Measurements from ENCODE around the gene HAUS8. TPM values are rescaled to one million over a fixed set of nuclear protein-coding genes. Genes with fewer than 3 reads are reported as not detected.

Gene HAUS8
- total and polyA plus RNA-seq, 2 of the 13 experiments (the other 11 are each of a cell fraction or from before 2014, with no cell fraction given), result 7.8 to 17.5 TPM

DNA sequence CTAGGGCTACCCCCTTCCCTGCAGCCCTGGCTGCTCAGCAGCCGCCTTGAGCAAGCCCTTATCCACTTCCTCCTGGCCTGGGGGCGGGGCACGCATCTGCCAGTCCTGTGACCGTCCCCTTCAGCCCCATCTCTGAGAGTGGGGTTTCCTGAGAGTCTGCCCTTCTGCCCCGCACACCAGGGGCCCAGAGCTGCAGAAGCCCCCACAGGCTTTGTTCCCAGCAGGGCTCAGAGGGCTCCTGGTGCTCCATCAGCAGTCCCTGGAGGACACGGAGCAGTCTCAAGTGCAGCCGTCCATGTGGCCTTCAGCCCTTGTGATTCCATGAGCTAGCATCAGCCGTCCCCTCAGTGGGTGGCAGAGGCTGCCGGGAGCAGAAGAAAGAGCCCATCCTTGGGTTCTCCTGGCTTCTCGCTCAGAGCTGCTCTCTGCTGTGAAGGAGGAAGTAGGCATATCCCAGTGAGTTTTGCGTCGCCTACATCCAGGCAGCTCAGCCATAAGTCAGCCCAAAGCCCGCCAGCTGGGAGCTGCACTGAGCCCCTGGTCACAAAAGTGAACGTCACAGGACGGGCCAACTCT is 16.6 kb upstream of the HAUS8 start:
- no peak for DNase-seq (ENCODE audit: low spot score)
- H3K27me3 ChIP-seq (ENCODE audit: control insufficient read depth in 1 of 2, insufficient read depth in 2 of 2, low read length in 2 of 2), result no peaks in the 10 kb centered on the region

More for the DNA sequence above, 16.6 kb upstream of the HAUS8 start:
- no peak overlapping the region for H3K4me3 ChIP-seq (replicated peaks in 1 of 3; ENCODE audit: insufficient read depth in 1 of 3, low read depth in 2 of 3, low read length in 3 of 3)
- in situ Hi-C loops (cut with HindIII; ENCODE audit: extremely low pct_ligation_motif_present, low pct_unique_long_range_greater_than_20kb), result no loop called here
- no peaks in the 10 kb centered on the region for H4K20me1 ChIP-seq (ENCODE audit: insufficient read depth, low read length)
- FAIRE-seq (no peak), ATAC-seq (no peak)
- H2AFZ ChIP-seq (ENCODE audit: low read length), result no peak overlapping the region
- no peaks in the 10 kb centered on the region for H3K9me3 ChIP-seq (ENCODE audit: low read length)
- TF ChIP-seq ZNF354B (CRISPR knock-in tag; IDR thresholded peaks at IDR 0.05), result no peak
- TF ChIP-seq CENPX (CRISPR knock-in tag; IDR thresholded peaks at IDR 0.05), result no peak
- no peak for TF ChIP-seq ZFP36L2 (CRISPR knock-in tag; IDR thresholded peaks at IDR 0.05)
- TF ChIP-seq, protein P1, sequence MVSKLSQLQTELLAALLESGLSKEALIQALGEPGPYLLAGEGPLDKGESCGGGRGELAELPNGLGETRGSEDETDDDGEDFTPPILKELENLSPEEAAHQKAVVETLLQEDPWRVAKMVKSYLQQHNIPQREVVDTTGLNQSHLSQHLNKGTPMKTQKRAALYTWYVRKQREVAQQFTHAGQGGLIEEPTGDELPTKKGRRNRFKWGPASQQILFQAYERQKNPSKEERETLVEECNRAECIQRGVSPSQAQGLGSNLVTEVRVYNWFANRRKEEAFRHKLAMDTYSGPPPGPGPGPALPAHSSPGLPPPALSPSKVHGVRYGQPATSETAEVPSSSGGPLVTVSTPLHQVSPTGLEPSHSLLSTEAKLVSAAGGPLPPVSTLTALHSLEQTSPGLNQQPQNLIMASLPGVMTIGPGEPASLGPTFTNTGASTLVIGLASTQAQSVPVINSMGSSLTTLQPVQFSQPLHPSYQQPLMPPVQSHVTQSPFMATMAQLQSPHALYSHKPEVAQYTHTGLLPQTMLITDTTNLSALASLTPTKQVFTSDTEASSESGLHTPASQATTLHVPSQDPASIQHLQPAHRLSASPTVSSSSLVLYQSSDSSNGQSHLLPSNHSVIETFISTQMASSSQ (IDR thresholded peaks at IDR 0.05; ENCODE audit: low read depth), result no peak
- TF ChIP-seq, protein P1 (CRISPR knock-in tag; IDR thresholded peaks at IDR 0.05; ENCODE audit: borderline replicate concordance), result no peak
- TF ChIP-seq CBX5 (CRISPR knock-in tag; IDR thresholded peaks at IDR 0.05; ENCODE audit: borderline replicate concordance), result no peak
- no peak for TF ChIP-seq PLRG1 (conservative IDR thresholded peaks at IDR 0.05)
- TF ChIP-seq, protein P2, sequence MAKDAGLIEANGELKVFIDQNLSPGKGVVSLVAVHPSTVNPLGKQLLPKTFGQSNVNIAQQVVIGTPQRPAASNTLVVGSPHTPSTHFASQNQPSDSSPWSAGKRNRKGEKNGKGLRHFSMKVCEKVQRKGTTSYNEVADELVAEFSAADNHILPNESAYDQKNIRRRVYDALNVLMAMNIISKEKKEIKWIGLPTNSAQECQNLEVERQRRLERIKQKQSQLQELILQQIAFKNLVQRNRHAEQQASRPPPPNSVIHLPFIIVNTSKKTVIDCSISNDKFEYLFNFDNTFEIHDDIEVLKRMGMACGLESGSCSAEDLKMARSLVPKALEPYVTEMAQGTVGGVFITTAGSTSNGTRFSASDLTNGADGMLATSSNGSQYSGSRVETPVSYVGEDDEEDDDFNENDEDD (CRISPR knock-in tag; IDR thresholded peaks at IDR 0.05; ENCODE audit: borderline replicate concordance), result no peak
- peaks cover 22% of the 10 kb centered on the region for H3K79me2 ChIP-seq (ENCODE audit: insufficient read depth, low read length)
- BruUV-seq (replicated peaks), result no TSS peak
- intact Hi-C loops (cut with micrococcal nuclease; ENCODE audit: unreplicated experiment), result no loop called here
- ChIA-PET CTCF (ENCODE audit: low intra/inter-chr PET ratio, low total read pairs) (no interaction called here), POLR2A (no interaction called here)
- H3K36me3 ChIP-seq (replicated peaks in 1 of 2; ENCODE audit: control insufficient read depth in 1 of 2, insufficient read depth in 2 of 2, low read length in 2 of 2), result peaks cover 0 to 7% of the 10 kb centered on the region in 2 experiments; a peak in 2 of 5 replicates
- H3K4me1 ChIP-seq (ENCODE audit: insufficient read depth, low read length), result peaks cover 15% of the 10 kb centered on the region
- WGBS (ENCODE audit: low lambda C conversion rate), result 100% methylated on average over 6 of the region's 15 CpGs
- no peak overlapping the region for H3K9ac ChIP-seq (ENCODE audit: insufficient read depth, low read depth, low read length)
- H3K27ac ChIP-seq (ENCODE audit: extremely low read length, insufficient read depth, low read length), result no peak overlapping the region
- H3K4me2 ChIP-seq (ENCODE audit: low read depth, low read length), result no peak overlapping the region

Measured in HepG2 (cell line).